ENCODE data around the gene LENG9. TPM values are rescaled to one million over a fixed set of nuclear protein-coding genes. Genes with fewer than 3 reads are reported as not detected.

LENG9 gene
- total RNA-seq, 1 experiment from 2014 or later = 5.1 TPM

DNA sequence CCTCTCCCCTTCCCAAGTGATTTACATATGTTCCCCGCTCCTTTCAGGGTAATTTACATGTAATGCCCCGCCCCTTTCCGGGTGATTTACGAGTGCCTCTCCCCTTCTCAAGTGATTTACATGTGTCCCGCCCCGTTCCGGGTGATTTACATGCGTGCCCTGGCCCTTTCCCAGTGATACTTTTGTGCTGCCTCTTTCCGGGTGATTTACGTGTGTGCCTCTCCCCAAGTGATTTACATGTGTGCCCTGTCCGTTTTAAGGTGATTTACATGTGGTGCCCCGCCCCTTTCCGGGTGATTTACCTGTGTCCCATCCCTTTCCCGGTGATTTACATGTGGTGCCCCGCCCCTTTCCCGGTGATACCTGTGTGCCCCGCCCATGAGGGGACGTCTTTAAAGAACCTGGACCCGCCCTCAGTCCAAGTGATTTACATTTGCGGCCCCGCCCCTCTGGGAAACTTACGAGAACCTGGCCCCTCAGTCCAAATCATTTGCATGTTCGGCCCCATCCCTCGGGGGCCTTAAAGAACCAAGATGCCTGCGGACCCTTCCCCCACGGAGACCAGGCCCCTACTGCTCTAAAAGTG is 559 bp upstream of the LENG9 start:
- Histone ChIP-seq H3K27ac (ENCODE audit: low read length) (peak overlapping the region; percentile 87), H3K36me3 (ENCODE audit: control insufficient read depth, insufficient read depth, low read length) (no peaks in the 10 kb centered on the region), H3K4me1 (ENCODE audit: control insufficient read depth, insufficient read depth, low read length) (peaks cover 25% of the 10 kb centered on the region), H3K9me3 (ENCODE audit: control insufficient read depth, insufficient read depth, low read depth, low read length) (no peaks in the 10 kb centered on the region), H3K4me3 (ENCODE audit: low read depth in 2 of 2, low read length in 2 of 2) (peak overlapping the region; percentile 56 to 70), H3K27me3 (ENCODE audit: control insufficient read depth, insufficient read depth, low read length) (no peaks in the 10 kb centered on the region)
- in situ Hi-C loops (cut with HindIII; ENCODE audit: low pct_unique_long_range_greater_than_20kb, low sequenced_read_pairs) (no loop called here), intact Hi-C loops (cut with micrococcal nuclease; ENCODE audit: unreplicated experiment) (no loop called here)
- BruUV-seq (replicated peaks) = no TSS peak
- peak; percentile 99 for DNase-seq (ENCODE audit: low read depth, low spot score)
- POLR2A ChIA-PET = interaction anchor here (1.0 kb wide), 1 partner anchor 15 kb away, joined by 20 read pairs; the partner anchor contains the start of gene LENG8
- peak; percentile 42 for ATAC-seq
- CTCF ChIA-PET = no interaction called here
- TF ChIP-seq TCF7L2 (IDR thresholded peaks at IDR 0.05; ENCODE audit: low read depth, low read length) (no peak), POLR2AphosphoS5 (IDR thresholded peaks at IDR 0.05; ENCODE audit: low read depth, low read length) (no peak), SIN3A (IDR thresholded peaks at IDR 0.05; ENCODE audit: borderline replicate concordance, insufficient read depth, low read depth, low read length) (no peak)
- TF ChIP-seq, protein P1, sequence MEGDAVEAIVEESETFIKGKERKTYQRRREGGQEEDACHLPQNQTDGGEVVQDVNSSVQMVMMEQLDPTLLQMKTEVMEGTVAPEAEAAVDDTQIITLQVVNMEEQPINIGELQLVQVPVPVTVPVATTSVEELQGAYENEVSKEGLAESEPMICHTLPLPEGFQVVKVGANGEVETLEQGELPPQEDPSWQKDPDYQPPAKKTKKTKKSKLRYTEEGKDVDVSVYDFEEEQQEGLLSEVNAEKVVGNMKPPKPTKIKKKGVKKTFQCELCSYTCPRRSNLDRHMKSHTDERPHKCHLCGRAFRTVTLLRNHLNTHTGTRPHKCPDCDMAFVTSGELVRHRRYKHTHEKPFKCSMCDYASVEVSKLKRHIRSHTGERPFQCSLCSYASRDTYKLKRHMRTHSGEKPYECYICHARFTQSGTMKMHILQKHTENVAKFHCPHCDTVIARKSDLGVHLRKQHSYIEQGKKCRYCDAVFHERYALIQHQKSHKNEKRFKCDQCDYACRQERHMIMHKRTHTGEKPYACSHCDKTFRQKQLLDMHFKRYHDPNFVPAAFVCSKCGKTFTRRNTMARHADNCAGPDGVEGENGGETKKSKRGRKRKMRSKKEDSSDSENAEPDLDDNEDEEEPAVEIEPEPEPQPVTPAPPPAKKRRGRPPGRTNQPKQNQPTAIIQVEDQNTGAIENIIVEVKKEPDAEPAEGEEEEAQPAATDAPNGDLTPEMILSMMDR (IDR thresholded peaks at IDR 0.05) = no peak
- TF ChIP-seq, protein P2, sequence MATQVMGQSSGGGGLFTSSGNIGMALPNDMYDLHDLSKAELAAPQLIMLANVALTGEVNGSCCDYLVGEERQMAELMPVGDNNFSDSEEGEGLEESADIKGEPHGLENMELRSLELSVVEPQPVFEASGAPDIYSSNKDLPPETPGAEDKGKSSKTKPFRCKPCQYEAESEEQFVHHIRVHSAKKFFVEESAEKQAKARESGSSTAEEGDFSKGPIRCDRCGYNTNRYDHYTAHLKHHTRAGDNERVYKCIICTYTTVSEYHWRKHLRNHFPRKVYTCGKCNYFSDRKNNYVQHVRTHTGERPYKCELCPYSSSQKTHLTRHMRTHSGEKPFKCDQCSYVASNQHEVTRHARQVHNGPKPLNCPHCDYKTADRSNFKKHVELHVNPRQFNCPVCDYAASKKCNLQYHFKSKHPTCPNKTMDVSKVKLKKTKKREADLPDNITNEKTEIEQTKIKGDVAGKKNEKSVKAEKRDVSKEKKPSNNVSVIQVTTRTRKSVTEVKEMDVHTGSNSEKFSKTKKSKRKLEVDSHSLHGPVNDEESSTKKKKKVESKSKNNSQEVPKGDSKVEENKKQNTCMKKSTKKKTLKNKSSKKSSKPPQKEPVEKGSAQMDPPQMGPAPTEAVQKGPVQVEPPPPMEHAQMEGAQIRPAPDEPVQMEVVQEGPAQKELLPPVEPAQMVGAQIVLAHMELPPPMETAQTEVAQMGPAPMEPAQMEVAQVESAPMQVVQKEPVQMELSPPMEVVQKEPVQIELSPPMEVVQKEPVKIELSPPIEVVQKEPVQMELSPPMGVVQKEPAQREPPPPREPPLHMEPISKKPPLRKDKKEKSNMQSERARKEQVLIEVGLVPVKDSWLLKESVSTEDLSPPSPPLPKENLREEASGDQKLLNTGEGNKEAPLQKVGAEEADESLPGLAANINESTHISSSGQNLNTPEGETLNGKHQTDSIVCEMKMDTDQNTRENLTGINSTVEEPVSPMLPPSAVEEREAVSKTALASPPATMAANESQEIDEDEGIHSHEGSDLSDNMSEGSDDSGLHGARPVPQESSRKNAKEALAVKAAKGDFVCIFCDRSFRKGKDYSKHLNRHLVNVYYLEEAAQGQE (IDR thresholded peaks at IDR 0.05; ENCODE audit: insufficient read depth in 1 of 2, low read depth in 2 of 2, low read length in 1 of 2) = no peak

- ChIA-PET POLR2A (interaction anchor here (1.0 to 1.2 kb wide), 2 partner anchors 12 to 14 kb away, joined by 11 to 20 read pairs; partner anchors contain the start of gene LENG8), CTCF (no interaction called here)
- no peaks in the 10 kb centered on the region for H3K9me3 ChIP-seq (ENCODE audit: control insufficient read depth, insufficient read depth, low read depth, low read length)
- ATAC-seq (peak; percentile 64), DNase-seq (ENCODE audit: low read depth, low spot score) (no peak)
- H3K4me3 ChIP-seq (ENCODE audit: low read depth in 2 of 2, low read length in 2 of 2) = peak overlapping the region; percentile 56 to 70
- TF ChIP-seq, protein P1 (IDR thresholded peaks at IDR 0.05) = no peak; the same call in 1 of the 2 replicates
- TF ChIP-seq TCF7L2 (IDR thresholded peaks at IDR 0.05; ENCODE audit: low read depth, low read length) = no peak
- TF ChIP-seq, protein P2 (IDR thresholded peaks at IDR 0.05; ENCODE audit: insufficient read depth in 1 of 2, low read depth in 2 of 2, low read length in 1 of 2) = peak in 1 of 2 experiments; percentile 65; a peak in 1 of 4 replicates
- peak; percentile 35; the same call in 1 of the 2 replicates for TF ChIP-seq SIN3A (IDR thresholded peaks at IDR 0.05; ENCODE audit: borderline replicate concordance, insufficient read depth, low read depth, low read length)
- TF ChIP-seq POLR2AphosphoS5 (IDR thresholded peaks at IDR 0.05; ENCODE audit: low read depth, low read length) = no peak; the same call in none of the 2 replicates
- H3K36me3 ChIP-seq (ENCODE audit: control insufficient read depth, insufficient read depth, low read length) = peaks cover 6% of the 10 kb centered on the region; the same call in 1 of the 2 replicates
- in situ Hi-C loops (cut with HindIII; ENCODE audit: low pct_unique_long_range_greater_than_20kb, low sequenced_read_pairs) (no loop called here), intact Hi-C loops (cut with micrococcal nuclease; ENCODE audit: unreplicated experiment) (no loop called here)
- H3K27me3 ChIP-seq (ENCODE audit: control insufficient read depth, insufficient read depth, low read length) = no peaks in the 10 kb centered on the region
- no TSS peak for BruUV-seq (replicated peaks)
- H3K27ac ChIP-seq (ENCODE audit: low read length) = peak overlapping the region; percentile 87
- H3K4me1 ChIP-seq (ENCODE audit: control insufficient read depth, insufficient read depth, low read length) = peaks cover 26% of the 10 kb centered on the region
Observed at GRCh38 chr19:54462655-54463530, 685 bp downstream of the LENG9 start.

All from Panc1 (cell line).